Stimulated activated naive CD4-positive, alpha-beta T cell treated with Interleukin-2 at 50 U/mL for 16 hours (primary cell): ENCODE results near the gene ECI2.
"Not testable (repeated sequence)": the region's sequence is repeated elsewhere in the genome, so short reads cannot be mapped to it uniquely, and the experiment has no call there.

ENCODE experiments used
- DNase-seq: peaks from one replicate; lab custom pipeline; 2025; lab: John Stamatoyannopoulos, UW

The ECI2 gene

DNA sequence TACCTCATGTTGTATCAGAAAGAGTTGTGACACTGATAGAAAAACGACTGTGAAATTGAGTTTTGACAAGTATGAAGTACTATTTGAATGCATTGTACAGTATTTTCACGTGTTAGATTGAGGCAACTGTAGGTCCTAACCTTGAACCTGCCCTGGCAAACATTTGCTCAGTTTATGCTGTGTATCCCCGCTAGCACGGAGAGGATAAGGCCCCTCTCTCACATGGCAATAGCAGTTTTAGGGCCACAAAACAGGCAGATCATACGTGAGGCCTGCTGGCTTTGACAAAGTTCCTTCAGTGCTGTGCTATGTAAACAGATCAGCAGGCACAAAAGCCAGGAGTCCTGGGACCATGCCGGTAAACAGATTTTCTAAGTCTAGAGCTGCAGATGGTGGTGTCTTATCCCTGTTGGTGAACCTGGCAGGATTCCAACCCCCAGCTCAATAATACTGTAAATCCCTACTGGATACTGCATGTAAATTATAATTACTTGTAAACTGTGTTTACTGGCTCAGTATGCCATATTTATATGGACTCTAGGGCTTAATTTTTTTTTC lies 32.6 kb downstream of the ECI2 start:
- no peak for DNase-seq

GRCh38 chr6:4101298-4101697 lies 34.1 kb downstream of the ECI2 start:
- no peak for DNase-seq

DNA sequence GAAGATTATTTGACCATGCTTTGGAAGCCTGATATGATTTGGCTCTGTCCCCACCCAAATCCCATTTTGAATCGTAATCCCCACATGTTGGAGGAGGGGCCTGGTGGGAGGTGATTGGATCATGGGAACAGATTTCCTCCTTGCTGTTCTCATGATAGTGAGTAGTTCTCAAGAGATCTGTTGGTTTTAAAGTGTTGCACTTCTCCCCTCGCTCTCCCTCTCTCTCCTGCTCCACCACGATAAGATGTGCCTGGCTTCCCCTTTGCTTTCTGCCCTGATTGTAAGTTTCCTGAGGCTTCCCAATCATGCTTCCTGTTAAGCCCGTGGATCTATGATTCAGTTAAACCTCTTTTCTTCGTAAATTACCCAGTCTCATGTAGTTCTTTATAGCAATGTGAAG lies 34.7 kb downstream of the ECI2 start:
- DNase-seq = no peak

GRCh38 chr6:4093288-4093687 lies 42.1 kb downstream of the ECI2 start:
- DNase-seq = no peak

GRCh38 chr6:4091941-4092340 lies 43.4 kb downstream of the ECI2 start:
- no peak for DNase-seq

- DNase-seq = not testable (repeated sequence)
These were observed 45.3 kb downstream of the ECI2 start for GRCh38 chr6:4090043-4090442.

GRCh38 chr6:4088704-4089103 lies 46.7 kb downstream of the ECI2 start:
- DNase-seq = no peak

DNA sequence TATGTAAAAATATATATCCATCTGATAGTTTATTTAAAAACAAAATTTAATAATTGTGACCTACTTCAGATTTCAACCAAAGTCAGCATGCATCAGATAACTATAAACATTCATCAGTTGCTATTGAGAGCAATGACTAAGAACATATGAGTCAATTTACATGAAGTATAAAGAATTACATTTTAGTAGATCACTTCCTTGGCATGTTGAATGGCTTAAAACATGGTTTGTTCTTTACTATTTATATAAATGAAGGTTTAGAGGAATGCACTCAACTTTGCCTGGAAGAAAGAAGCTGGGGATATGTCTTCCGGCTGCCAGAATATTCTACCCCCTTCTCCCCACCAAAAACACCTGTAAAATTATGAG lies 50.1 kb downstream of the ECI2 start:
- DNase-seq = no peak

DNA sequence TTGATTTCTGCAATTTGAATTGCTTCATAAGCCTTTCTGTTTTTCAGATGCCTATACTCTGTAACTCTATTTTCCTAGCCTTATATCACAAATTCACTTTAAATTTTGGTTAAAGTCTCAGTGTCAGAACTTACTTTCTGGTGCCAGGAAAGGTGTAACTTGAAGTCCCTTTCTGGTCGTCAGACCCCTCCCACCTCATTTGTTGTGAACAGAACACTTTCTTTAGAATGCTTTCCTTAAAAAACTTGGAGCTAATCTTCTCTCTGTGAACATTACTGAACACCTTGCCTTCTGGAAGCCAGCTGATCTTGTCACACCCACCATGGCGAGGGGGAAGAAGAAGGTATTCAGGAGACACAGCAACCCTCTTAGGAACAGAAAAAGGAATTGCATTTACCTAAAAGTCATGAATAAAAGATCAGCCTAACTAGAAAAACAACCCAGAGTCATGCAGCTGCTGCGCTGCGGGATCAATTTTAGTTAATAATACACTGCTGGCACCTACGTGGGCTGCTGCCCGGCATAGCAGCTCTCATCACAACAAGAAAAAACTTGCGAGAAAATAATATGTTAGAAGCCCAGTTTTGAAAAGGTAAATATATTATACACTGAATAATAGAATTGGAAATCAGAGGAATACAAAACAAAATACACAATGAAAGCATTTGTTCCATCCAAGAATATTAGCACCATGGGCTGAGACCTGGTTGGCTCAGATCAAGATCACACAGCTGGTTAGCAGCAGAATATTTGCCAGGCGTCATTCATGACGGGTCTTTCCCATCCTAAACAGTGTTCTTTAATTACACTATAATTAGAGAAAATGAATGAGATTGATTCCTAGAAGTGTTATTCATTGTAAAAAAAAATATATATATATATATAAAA lies 50.7 kb downstream of the ECI2 start:
- no peak for DNase-seq

DNA sequence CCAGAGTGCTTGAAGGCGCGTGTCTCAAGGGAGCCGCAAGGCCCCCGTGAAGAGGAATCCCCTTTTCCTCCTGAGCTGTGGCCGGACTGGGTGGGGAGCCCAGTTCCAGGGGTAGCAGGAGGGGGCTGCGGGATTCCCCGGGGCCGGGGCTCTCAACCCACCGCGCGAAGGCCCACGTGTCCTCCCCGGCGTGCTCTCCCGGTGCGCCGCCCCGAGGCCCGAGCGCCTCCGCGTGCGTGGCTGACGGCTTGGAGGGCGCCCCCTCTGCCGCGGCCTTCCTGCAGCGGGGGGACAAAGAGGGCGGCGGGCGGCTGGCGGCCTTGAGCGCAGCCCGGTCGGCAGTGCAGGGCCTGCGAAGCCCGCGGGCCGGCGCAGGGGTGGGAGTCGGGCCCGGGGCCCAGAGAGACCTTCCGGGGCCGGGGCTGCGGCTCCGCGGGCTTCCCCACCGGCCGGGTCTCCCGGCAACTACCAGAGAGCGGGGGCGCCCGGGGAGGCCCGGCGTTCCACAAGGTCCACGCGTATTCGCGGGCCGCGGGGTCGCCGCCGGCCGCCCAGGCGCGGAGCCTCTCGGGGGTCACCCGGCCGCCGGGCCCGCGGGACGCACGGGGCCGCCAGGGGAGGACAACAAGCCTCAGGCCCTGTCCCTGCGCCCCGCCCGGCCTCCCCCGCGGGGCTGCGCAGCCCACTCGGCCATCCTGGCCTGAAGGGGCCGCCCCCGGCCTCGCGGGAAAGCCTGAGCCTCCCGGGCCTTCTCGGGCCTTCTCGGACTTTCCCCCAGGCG lies 56.5 kb downstream of the ECI2 start, which contains the start of gene FAM217A:
TSS of gene FAM217A (minus strand) at position 447 of the 781 bp plus-strand sequence. CDS start 1,723 bp downstream, outside the sequence.
- DNase-seq = no peak

DNA sequence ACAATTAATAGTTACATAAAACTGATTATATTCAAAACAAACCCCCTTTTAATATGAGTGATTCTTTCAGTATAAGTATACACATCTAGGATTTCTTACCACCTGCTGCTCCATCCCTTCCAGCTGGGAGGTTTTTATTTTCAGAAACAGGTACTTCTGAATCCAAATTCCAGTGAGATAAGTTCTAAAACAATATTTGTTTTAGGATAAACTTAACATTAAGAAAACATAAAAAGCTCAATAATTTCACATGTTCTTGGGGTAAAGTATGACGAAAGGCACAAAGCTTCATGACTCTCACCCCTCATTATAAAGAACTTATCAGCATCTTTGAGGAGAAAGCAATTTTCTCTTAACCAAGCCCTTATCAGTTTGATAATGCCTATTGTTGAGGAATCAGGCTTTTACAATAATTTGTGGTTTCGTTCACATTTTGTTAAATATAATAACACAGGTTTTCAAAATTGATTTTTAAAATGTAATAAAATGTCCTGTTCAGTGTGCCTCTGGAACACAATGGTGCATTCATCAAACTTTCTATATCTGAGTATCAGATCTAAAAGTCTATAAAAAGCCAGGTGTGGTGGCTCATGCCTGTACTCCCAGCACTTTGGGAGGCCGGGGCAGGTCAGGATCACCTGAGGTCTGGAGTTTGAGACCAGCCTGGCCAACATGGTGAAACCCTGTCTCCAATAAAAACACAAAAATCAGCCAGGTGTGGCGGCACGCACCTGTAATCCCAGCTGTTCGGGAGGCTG lies 60.7 kb downstream of the ECI2 start:
- no peak for DNase-seq

- no peak for DNase-seq
These were observed 64.0 kb downstream of the ECI2 start for GRCh38 chr6:4071330-4071729.

- no peak for DNase-seq
These were observed 66.2 kb downstream of the ECI2 start for GRCh38 chr6:4069199-4069598.

DNA sequence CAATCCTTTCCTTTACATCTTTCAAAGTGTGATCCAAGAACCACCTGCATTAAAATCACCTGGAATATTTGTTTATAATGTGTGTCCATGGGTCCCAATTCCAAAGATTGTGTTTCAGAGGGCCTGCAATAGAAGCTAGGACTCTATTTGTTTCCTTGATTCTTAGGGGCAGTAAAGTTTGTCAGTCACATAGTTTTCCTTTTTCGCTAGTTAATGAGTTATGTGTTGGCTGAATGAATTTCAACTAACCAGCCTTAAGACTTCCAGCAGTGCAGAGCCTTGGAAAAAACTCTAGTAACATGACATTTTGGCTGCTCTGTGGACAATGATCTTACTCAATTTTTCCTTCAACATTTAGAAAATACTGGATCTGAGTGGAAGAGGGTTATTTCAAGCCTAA lies 67.7 kb downstream of the ECI2 start:
- no peak for DNase-seq

GRCh38 chr6:4066029-4066755 lies 69.2 kb downstream of the ECI2 start:
- DNase-seq = no peak
